A673 (cell line): ENCODE data around the gene HSPE1. TPM values are rescaled to one million over a fixed set of nuclear protein-coding genes. Genes with fewer than 3 reads are reported as not detected.
"Not testable (repeated sequence)": the region's sequence is repeated elsewhere in the genome, so short reads cannot be mapped to it uniquely, and the experiment has no call there.

Source experiments
- Bru-seq: library from RNA; stranded (reverse); fragments of 400-500 nt; gene quantifications from one replicate; lab custom pipeline; 2021; lab: Mats Ljungman, UMichigan
- BruChase-seq, 2 experiments: library from RNA; stranded (reverse); fragments of 400-500 nt; gene quantifications; one replicate each; lab custom pipeline; 2021; lab: Mats Ljungman, UMichigan
- BruUV-seq: library from RNA; stranded (reverse); fragments of 400-500 nt; replicated peaks from 2 replicates; lab custom pipeline; 2021; lab: Mats Ljungman, UMichigan
- CTCF ChIA-PET: fragments of 300-600 bp; sonication (Branson Sonifier 250); formaldehyde crosslinking; loops from one replicate; lab custom pipeline; 2022; ENCODE audit warnings: antibody characterized with exemption; lab: Charles Lee
- POLR2A ChIA-PET: fragments of 300-600 bp; sonication (Branson Sonifier 250); formaldehyde crosslinking; loops from one replicate; lab custom pipeline; 2022; ENCODE audit warnings: antibody characterized with exemption; ENCODE audit not compliant: low non-redundant PET; lab: Charles Lee
- DNase-seq: peaks from one replicate; pipeline ENCODE4 v3.0.0-alpha.2; 2015; ENCODE audit warnings: low spot score
- H3K27ac ChIP-seq: fragments of 200-600 bp; sonication (generic); 2 replicates; pipeline ENCODE4 v1.5.1; 2016; ENCODE audit warnings: mixed run types, low read depth, mild to moderate bottlenecking, mixed read lengths, antibody characterized with exemption, low read length; ENCODE audit not compliant: poor library complexity, severe bottlenecking
- H3K27me3 ChIP-seq: fragments of 200-600 bp; sonication (generic); replicated peaks from 2 replicates; pipeline ENCODE4 v1.6.1; 2017; ENCODE audit warnings: mixed run types, low read depth, mild to moderate bottlenecking, mixed read lengths, antibody characterized with exemption, low read length; ENCODE audit not compliant: insufficient read depth, poor library complexity
- H3K36me3 ChIP-seq: fragments of 200-600 bp; sonication (generic); 2 replicates; pipeline ENCODE4 v1.6.1; 2016; ENCODE audit warnings: mixed run types, mild to moderate bottlenecking, mixed read lengths, antibody characterized with exemption, low read length; ENCODE audit not compliant: insufficient read depth, poor library complexity, severe bottlenecking
- H3K4me1 ChIP-seq: fragments of 200-600 bp; sonication (generic); 2 replicates; pipeline ENCODE4 v1.6.1; 2017; ENCODE audit warnings: mixed run types, mild to moderate bottlenecking, mixed read lengths, antibody characterized with exemption, low read length; ENCODE audit not compliant: insufficient read depth, poor library complexity, severe bottlenecking
- H3K4me3 ChIP-seq: fragments of 200-600 bp; sonication (generic); 2 replicates; pipeline ENCODE4 v1.5.1; 2016; ENCODE audit warnings: low read depth, mixed run types, mild to moderate bottlenecking, mixed read lengths, low read length; ENCODE audit not compliant: poor library complexity, severe bottlenecking
- H3K9me3 ChIP-seq: fragments of 200-600 bp; sonication (generic); 2 replicates; pipeline ENCODE4 v1.6.1; 2016; ENCODE audit warnings: mixed run types, low read depth, mild to moderate bottlenecking, mixed read lengths, antibody characterized with exemption, low read length; ENCODE audit not compliant: poor library complexity, severe bottlenecking
- CTCF ChIP-seq: fragments of 300-800, 200-600 bp; sonication (generic); conservative IDR thresholded peaks from 2 replicates; pipeline ENCODE4 v1.5.1; 2017; ENCODE audit warnings: low read depth, mild to moderate bottlenecking, antibody characterized with exemption, low read length, moderate library complexity, mixed read lengths
- EZH2 ChIP-seq: fragments of 200-600 bp; sonication (generic); IDR thresholded peaks from 2 replicates; pipeline ENCODE4 v1.6.1; 2017; ENCODE audit warnings: borderline replicate concordance, low read depth, mild to moderate bottlenecking, mixed read lengths, antibody characterized with exemption, low read length; ENCODE audit not compliant: poor library complexity, severe bottlenecking
- intact Hi-C: fragments of 100-400 bp; cut with micrococcal nuclease; formaldehyde crosslinking; loops from one replicate; pipeline ENCODE4 v1.10.0; 2022; ENCODE audit not compliant: unreplicated experiment
- long read RNA-seq: library from polyadenylated mRNA; stranded (forward); transcript quantifications from one replicate; pipeline ENCODE4 v2.0.0, GENCODE V29; 2022
- total RNA-seq: library from RNA; stranded (reverse); gene quantifications from 2 replicates; pipeline ENCODE4 v1.2.3, GENCODE V29; 2021

The HSPE1 gene
- total RNA-seq (296 and 356 TPM in 2 replicates), Bru-seq, nascent RNA (percentile 99 among the genes with signal in this experiment), BruChase-seq, experiment 1, labeled RNA remaining after a 2-hour chase (percentile 99 among the genes with signal in this experiment), BruChase-seq, experiment 2, labeled RNA remaining after a 6-hour chase (percentile 99 among the genes with signal in this experiment)
- long read RNA-seq, transcript HSPE1-201 (4 exons, 950 nt): major isoform, 436 of 450 reads
- long read RNA-seq, partial matches to known transcripts: 5 of 450 reads
- long read RNA-seq, other reads (novel, unspliced or antisense): 6 of 450 reads

- TF ChIP-seq EZH2 (no peak), CTCF (no peak)
- intact Hi-C loops: loop anchor here (2.0 to 5.0 kb wide), 3 partner anchors 47 to 207 kb away; partner anchors contain the start of genes COQ10B and MARS2
- Histone ChIP-seq H3K9me3 (no peaks in the 10 kb centered on the region), H3K36me3 (peaks cover 77% of the 10 kb centered on the region), H3K27ac (peak within 1 kb of the TSS; percentile 97), H3K4me1 (peaks cover 41% of the 10 kb centered on the region), H3K4me3 (peak within 1 kb of the TSS; percentile 89), H3K27me3 (no peaks in the 10 kb centered on the region)
- DNase-seq: peak; percentile 100
- no TSS peak for BruUV-seq
- ChIA-PET CTCF (interaction anchor here (1.3 kb wide), 1 partner anchor 47 kb away, joined by 3 read pairs; the partner anchor contains the start of gene COQ10B), POLR2A (interaction anchor here (0.7 kb wide), 1 partner anchor 15 kb away, joined by 3 read pairs; no protein-coding TSS in a partner anchor)
Measured at GRCh38 chr2:197499594-197500502, at the start of gene HSPE1, which contains the start of gene HSPD1. Gene HSPE1, plus strand, starts transcription at chr2:197500379. Its CDS starts 58 bp downstream, at chr2:197500437. Gene HSPD1, minus strand, starts transcription at chr2:197499840. Its CDS starts 992 bp downstream, at chr2:197498848.

GRCh38 chr2:197450465-197450864 is 49.7 kb upstream of the HSPE1 start:
- POLR2A ChIA-PET: no interaction called here
- H3K9me3 ChIP-seq: no peaks in the 10 kb centered on the region
- no TSS peak for BruUV-seq
- CTCF ChIA-PET: no interaction called here
- no peak for DNase-seq
- H3K4me1 ChIP-seq: peaks cover 7% of the 10 kb centered on the region
- intact Hi-C loops: no loop called here
- no peak overlapping the region for H3K4me3 ChIP-seq
- no peaks in the 10 kb centered on the region for H3K27me3 ChIP-seq
- no peak overlapping the region for H3K27ac ChIP-seq
- TF ChIP-seq CTCF (no peak), EZH2 (no peak)
- no peaks in the 10 kb centered on the region for H3K36me3 ChIP-seq

GRCh38 chr2:197450935-197451358 is 49.2 kb upstream of the HSPE1 start:
- H3K4me1 ChIP-seq, BruUV-seq, intact Hi-C loops, POLR2A ChIA-PET, H3K36me3 ChIP-seq, DNase-seq, H3K9me3 ChIP-seq, H3K27me3 ChIP-seq, CTCF ChIA-PET, H3K4me3 ChIP-seq, H3K27ac ChIP-seq: not testable (repeated sequence)
